Measurements from ENCODE around the gene COBL. TPM values are rescaled to one million over a fixed set of nuclear protein-coding genes. Genes with fewer than 3 reads are reported as not detected.

The COBL gene
- total RNA-seq, 1 experiment from 2014 or later: 0.39 TPM

GRCh38 chr7:50973814-50974213, 342.8 kb downstream of the COBL start:
- Histone ChIP-seq H3K4me1 (ENCODE audit: control insufficient read depth, insufficient read depth, low read length) (no peaks in the 10 kb centered on the region), H3K9me3 (ENCODE audit: control insufficient read depth, insufficient read depth, low read depth, low read length) (no peaks in the 10 kb centered on the region), H3K36me3 (ENCODE audit: control insufficient read depth, insufficient read depth, low read length) (no peaks in the 10 kb centered on the region), H3K27me3 (ENCODE audit: control insufficient read depth, insufficient read depth, low read length) (no peaks in the 10 kb centered on the region; the same call in 1 of the 2 replicates), H3K27ac (ENCODE audit: low read length) (no peak overlapping the region), H3K4me3 (ENCODE audit: low read depth in 2 of 2, low read length in 2 of 2) (no peak overlapping the region)
- no peak for ATAC-seq
- CTCF ChIA-PET: no interaction called here
- POLR2A ChIA-PET: no interaction called here
- intact Hi-C loops (cut with micrococcal nuclease; ENCODE audit: unreplicated experiment) (no loop called here), in situ Hi-C loops (cut with HindIII; ENCODE audit: low pct_unique_long_range_greater_than_20kb, low sequenced_read_pairs) (no loop called here)
- no peak for DNase-seq (ENCODE audit: low read depth, low spot score)
- TF ChIP-seq POLR2AphosphoS5 (IDR thresholded peaks at IDR 0.05; ENCODE audit: low read depth, low read length) (no peak), REST (IDR thresholded peaks at IDR 0.05; ENCODE audit: insufficient read depth in 1 of 2, low read depth in 2 of 2, low read length in 1 of 2) (no peak), SIN3A (IDR thresholded peaks at IDR 0.05; ENCODE audit: borderline replicate concordance, insufficient read depth, low read depth, low read length) (no peak), CTCF (IDR thresholded peaks at IDR 0.05) (no peak), TCF7L2 (IDR thresholded peaks at IDR 0.05; ENCODE audit: low read depth, low read length) (no peak)
- no TSS peak for BruUV-seq (replicated peaks)

GRCh38 chr7:50970092-50970491, 346.5 kb downstream of the COBL start:
- intact Hi-C loops (cut with micrococcal nuclease; ENCODE audit: unreplicated experiment) (no loop called here), in situ Hi-C loops (cut with HindIII; ENCODE audit: low pct_unique_long_range_greater_than_20kb, low sequenced_read_pairs) (no loop called here)
- H3K27ac ChIP-seq (ENCODE audit: low read length): no peak overlapping the region
- no peaks in the 10 kb centered on the region for H3K4me1 ChIP-seq (ENCODE audit: control insufficient read depth, insufficient read depth, low read length)
- no peaks in the 10 kb centered on the region for H3K36me3 ChIP-seq (ENCODE audit: control insufficient read depth, insufficient read depth, low read length)
- no TSS peak for BruUV-seq (replicated peaks)
- no peak for ATAC-seq
- H3K9me3 ChIP-seq (ENCODE audit: control insufficient read depth, insufficient read depth, low read depth, low read length): no peaks in the 10 kb centered on the region; the same call in 1 of the 2 replicates
- POLR2A ChIA-PET: no interaction called here
- no peaks in the 10 kb centered on the region for H3K27me3 ChIP-seq (ENCODE audit: control insufficient read depth, insufficient read depth, low read length)
- CTCF ChIA-PET: no interaction called here
- TF ChIP-seq SIN3A (IDR thresholded peaks at IDR 0.05; ENCODE audit: borderline replicate concordance, insufficient read depth, low read depth, low read length) (no peak), REST (IDR thresholded peaks at IDR 0.05; ENCODE audit: insufficient read depth in 1 of 2, low read depth in 2 of 2, low read length in 1 of 2) (no peak), POLR2AphosphoS5 (IDR thresholded peaks at IDR 0.05; ENCODE audit: low read depth, low read length) (no peak), CTCF (IDR thresholded peaks at IDR 0.05) (no peak), TCF7L2 (IDR thresholded peaks at IDR 0.05; ENCODE audit: low read depth, low read length) (no peak)
- DNase-seq (ENCODE audit: low read depth, low spot score): no peak
- H3K4me3 ChIP-seq (ENCODE audit: low read depth in 2 of 2, low read length in 2 of 2): no peak overlapping the region
